Activated CD8-positive, alpha-beta T cell treated with anti-CD3 and anti-CD28 coated beads for 36 hours (primary cell): ENCODE results near the gene ADORA2B. TPM values are rescaled to one million over a fixed set of nuclear protein-coding genes. Genes with fewer than 3 reads are reported as not detected.
"Not testable (repeated sequence)": the region's sequence is repeated elsewhere in the genome, so short reads cannot be mapped to it uniquely, and the experiment has no call there.

Source experiments
- ATAC-seq: fragments of 200-7000 bp; cut with Tn5 transposase; one replicate; pipeline ENCODE4 v1.10.0; 2021; ENCODE audit warnings: mild to moderate bottlenecking, moderate library complexity
- CTCF ChIA-PET: fragments of 350-600 bp; sonication (Branson Sonifier 250); formaldehyde crosslinking; loops from one replicate; lab custom pipeline; 2021; ENCODE audit warnings: antibody characterized with exemption; lab: Charles Lee
- POLR2A ChIA-PET: fragments of 350-600 bp; sonication (Branson Sonifier 250); formaldehyde crosslinking; loops from one replicate; lab custom pipeline; 2021; ENCODE audit warnings: antibody characterized with exemption; lab: Charles Lee
- DNase-seq: peaks from one replicate; pipeline ENCODE4 v3.0.0-alpha.2; 2020
- H3K27ac Mint-ChIP-seq: one replicate; pipeline ENCODE4 v1.8.0; 2021; ENCODE audit warnings: mild to moderate bottlenecking, mixed read lengths
- H3K27me3 Mint-ChIP-seq: one replicate; pipeline ENCODE4 v1.8.0; 2021; ENCODE audit warnings: mixed read lengths
- H3K36me3 Mint-ChIP-seq: one replicate; pipeline ENCODE4 v1.8.0; 2021; ENCODE audit warnings: low read depth, mixed read lengths
- H3K4me1 Mint-ChIP-seq: one replicate; pipeline ENCODE4 v1.8.0; 2021; ENCODE audit warnings: low read depth, mixed read lengths
- H3K4me3 Mint-ChIP-seq: one replicate; pipeline ENCODE4 v1.8.0; 2021; ENCODE audit warnings: mild to moderate bottlenecking, moderate library complexity, mixed read lengths
- H3K9me3 Mint-ChIP-seq: one replicate; pipeline ENCODE4 v1.8.0; 2021; ENCODE audit warnings: mixed read lengths
- CTCF ChIP-seq: fragments of 200-600 bp; IDR thresholded peaks from one replicate; pipeline ENCODE4 v1.8.0; 2022; ENCODE audit warnings: antibody characterized with exemption, mild to moderate bottlenecking
- intact Hi-C: fragments of 100-400 bp; cut with micrococcal nuclease; formaldehyde crosslinking; loops from one replicate; pipeline ENCODE4 v1.10.0; 2022
- total RNA-seq, 2 experiments: library from RNA; stranded (reverse); gene quantifications; one replicate each; pipeline ENCODE4 v1.2.3, GENCODE V29; 2021

ADORA2B gene
- total RNA-seq, 2 experiments from 2014 or later, result 4.2 to 5.4 TPM

- Mint-ChIP-seq H3K27ac (no peak overlapping the region), H3K4me1 (peaks cover 3% of the 10 kb centered on the region), H3K4me3 (no peak overlapping the region), H3K27me3 (no peaks in the 10 kb centered on the region), H3K9me3 (no peaks in the 10 kb centered on the region), H3K36me3 (peaks cover 18% of the 10 kb centered on the region)
- TF ChIP-seq CTCF, result no peak
- intact Hi-C loops, result no loop called here
- ChIA-PET POLR2A (no interaction called here), CTCF (no interaction called here)
- DNase-seq, result no peak
- no peak for ATAC-seq
These were observed 28.1 kb downstream of the ADORA2B start for GRCh38 chr17:15973016-15973415.

- ChIA-PET POLR2A (no interaction called here), CTCF (interaction anchor here (1.0 kb wide), 1 partner anchor 26 kb away, joined by 3 read pairs; the partner anchor contains the start of genes TTC19 and ZSWIM7)
- H3K27ac Mint-ChIP-seq, result no peak overlapping the region
- H3K9me3 Mint-ChIP-seq, result no peaks in the 10 kb centered on the region
- ATAC-seq (no peak), DNase-seq (no peak)
- H3K4me3 Mint-ChIP-seq, result no peak overlapping the region
- peaks cover 3% of the 10 kb centered on the region for H3K4me1 Mint-ChIP-seq
- no peak for TF ChIP-seq CTCF
- peaks cover 22% of the 10 kb centered on the region for H3K36me3 Mint-ChIP-seq
- no peaks in the 10 kb centered on the region for H3K27me3 Mint-ChIP-seq
- intact Hi-C loops, result no loop called here
These were observed 28.9 kb downstream of the ADORA2B start for GRCh38 chr17:15973834-15974233.

GRCh38 chr17:15977894-15978293, 33.0 kb downstream of the ADORA2B start:
- Mint-ChIP-seq H3K4me3 (no peak overlapping the region), H3K4me1 (peaks cover 26% of the 10 kb centered on the region), H3K9me3 (no peaks in the 10 kb centered on the region), H3K27ac (no peak overlapping the region), H3K36me3 (peaks cover 43% of the 10 kb centered on the region), H3K27me3 (no peaks in the 10 kb centered on the region)
- no peak for TF ChIP-seq CTCF
- intact Hi-C loops, result no loop called here
- CTCF ChIA-PET, result no interaction called here
- DNase-seq (no peak), ATAC-seq (no peak)
- POLR2A ChIA-PET, result no interaction called here

- H3K36me3 Mint-ChIP-seq, result peaks cover 44% of the 10 kb centered on the region
These were observed 33.7 kb downstream of the ADORA2B start for GRCh38 chr17:15978606-15979005.

GRCh38 chr17:15979013-15979412, 34.1 kb downstream of the ADORA2B start:
- ATAC-seq, intact Hi-C loops, H3K27me3 Mint-ChIP-seq, POLR2A ChIA-PET, DNase-seq, CTCF ChIA-PET, H3K9me3 Mint-ChIP-seq, H3K4me3 Mint-ChIP-seq, H3K27ac Mint-ChIP-seq: not testable (repeated sequence)
- peaks cover 26% of the 10 kb centered on the region for H3K4me1 Mint-ChIP-seq
- H3K36me3 Mint-ChIP-seq, result peaks cover 48% of the 10 kb centered on the region

More at GRCh38 chr17:15978606-15979005, 33.7 kb downstream of the ADORA2B start:
- POLR2A ChIA-PET, result no interaction called here
- H3K4me3 Mint-ChIP-seq, result no peak overlapping the region
- peaks cover 26% of the 10 kb centered on the region for H3K4me1 Mint-ChIP-seq
- ATAC-seq (no peak), DNase-seq (no peak)
- no peaks in the 10 kb centered on the region for H3K9me3 Mint-ChIP-seq
- CTCF ChIA-PET, result no interaction called here
- no peaks in the 10 kb centered on the region for H3K27me3 Mint-ChIP-seq
- intact Hi-C loops, result no loop called here
- H3K27ac Mint-ChIP-seq, result no peak overlapping the region
- TF ChIP-seq CTCF, result no peak
